ENCODE measurements around the gene HOMER1. TPM values are rescaled to one million over a fixed set of nuclear protein-coding genes. Genes with fewer than 3 reads are reported as not detected.

Gene HOMER1
- total RNA-seq, 2 donors from 2014 or later, result 2.1 to 2.2 TPM

GRCh38 chr5:79491690-79492317, 22.1 kb downstream of the HOMER1 start:
- Mint-ChIP-seq H3K4me1 (peaks cover 3% of the 10 kb centered on the region), H3K4me3 (no peak overlapping the region), H3K27me3 (peaks cover 23% of the 10 kb centered on the region), H3K27ac (no peak overlapping the region), H3K36me3 (ENCODE audit: low read depth) (no peaks in the 10 kb centered on the region)
- ATAC-seq, result no peak
- H3K9me3 ChIP-seq (ENCODE audit: control insufficient read depth, low read length, poor library complexity, severe bottlenecking), result no peaks in the 10 kb centered on the region
- no peak for DNase-seq

- DNase-seq, result no peak
- Mint-ChIP-seq H3K4me1 (peaks cover 3% of the 10 kb centered on the region), H3K4me3 (no peak overlapping the region), H3K27me3 (peaks cover 27% of the 10 kb centered on the region), H3K27ac (no peak overlapping the region), H3K36me3 (ENCODE audit: low read depth) (no peaks in the 10 kb centered on the region)
- H3K9me3 ChIP-seq (ENCODE audit: control insufficient read depth, low read length, poor library complexity, severe bottlenecking), result no peaks in the 10 kb centered on the region
- no peak for ATAC-seq
Observed at GRCh38 chr5:79490323-79490936, 23.5 kb downstream of the HOMER1 start.

- no peak overlapping the region for H3K27ac Mint-ChIP-seq
- H3K4me1 Mint-ChIP-seq, result peaks cover 3% of the 10 kb centered on the region
- no peak overlapping the region for H3K4me3 Mint-ChIP-seq
- peaks cover 27% of the 10 kb centered on the region for H3K27me3 Mint-ChIP-seq
- no peaks in the 10 kb centered on the region for H3K9me3 ChIP-seq (ENCODE audit: control insufficient read depth, low read length, poor library complexity, severe bottlenecking)
- H3K36me3 Mint-ChIP-seq (ENCODE audit: low read depth), result no peaks in the 10 kb centered on the region
- DNase-seq (no peak), ATAC-seq (no peak)
Observed at GRCh38 chr5:79489773-79490172, 24.2 kb downstream of the HOMER1 start.

GRCh38 chr5:79488775-79489174, 25.2 kb downstream of the HOMER1 start:
- DNase-seq (no peak), ATAC-seq (no peak)
- no peaks in the 10 kb centered on the region for H3K36me3 Mint-ChIP-seq (ENCODE audit: low read depth)
- H3K4me1 Mint-ChIP-seq, result peaks cover 3% of the 10 kb centered on the region
- no peaks in the 10 kb centered on the region for H3K9me3 ChIP-seq (ENCODE audit: control insufficient read depth, low read length, poor library complexity, severe bottlenecking)
- no peak overlapping the region for H3K4me3 Mint-ChIP-seq
- H3K27me3 Mint-ChIP-seq, result peaks cover 22% of the 10 kb centered on the region
- H3K27ac Mint-ChIP-seq, result no peak overlapping the region

GRCh38 chr5:79488058-79488457, 25.9 kb downstream of the HOMER1 start:
- no peaks in the 10 kb centered on the region for H3K9me3 ChIP-seq (ENCODE audit: control insufficient read depth, low read length, poor library complexity, severe bottlenecking)
- Mint-ChIP-seq H3K27me3 (peaks cover 15% of the 10 kb centered on the region), H3K27ac (no peak overlapping the region)

GRCh38 chr5:79487251-79487650, 26.7 kb downstream of the HOMER1 start:
- Mint-ChIP-seq H3K4me1 (peaks cover 3% of the 10 kb centered on the region), H3K36me3 (ENCODE audit: low read depth) (no peaks in the 10 kb centered on the region), H3K27me3 (peaks cover 15% of the 10 kb centered on the region), H3K27ac (no peak overlapping the region), H3K4me3 (no peak overlapping the region)
- ATAC-seq (no peak), DNase-seq (no peak)
- H3K9me3 ChIP-seq (ENCODE audit: control insufficient read depth, low read length, poor library complexity, severe bottlenecking), result no peaks in the 10 kb centered on the region

More at GRCh38 chr5:79488058-79488457, 25.9 kb downstream of the HOMER1 start:
- ATAC-seq (no peak), DNase-seq (no peak)
- Mint-ChIP-seq H3K4me1 (peaks cover 3% of the 10 kb centered on the region), H3K36me3 (ENCODE audit: low read depth) (no peaks in the 10 kb centered on the region), H3K4me3 (no peak overlapping the region)

GRCh38 chr5:79486116-79486515, 27.8 kb downstream of the HOMER1 start:
- peaks cover 3% of the 10 kb centered on the region for H3K4me1 Mint-ChIP-seq
- H3K27me3 Mint-ChIP-seq, result peaks cover 15% of the 10 kb centered on the region
- no peaks in the 10 kb centered on the region for H3K36me3 Mint-ChIP-seq (ENCODE audit: low read depth)
- no peak overlapping the region for H3K27ac Mint-ChIP-seq
- H3K9me3 ChIP-seq (ENCODE audit: control insufficient read depth, low read length, poor library complexity, severe bottlenecking), result no peaks in the 10 kb centered on the region
- no peak overlapping the region for H3K4me3 Mint-ChIP-seq
- ATAC-seq (no peak), DNase-seq (no peak)

- DNase-seq (no peak), ATAC-seq (no peak)
- H3K27ac Mint-ChIP-seq, result no peak overlapping the region
- peaks cover 15% of the 10 kb centered on the region for H3K27me3 Mint-ChIP-seq
- no peaks in the 10 kb centered on the region for H3K9me3 ChIP-seq (ENCODE audit: control insufficient read depth, low read length, poor library complexity, severe bottlenecking)
- H3K4me1 Mint-ChIP-seq, result peaks cover 3% of the 10 kb centered on the region
- H3K36me3 Mint-ChIP-seq (ENCODE audit: low read depth), result no peaks in the 10 kb centered on the region
- no peak overlapping the region for H3K4me3 Mint-ChIP-seq
Observed at GRCh38 chr5:79484731-79485130, 29.2 kb downstream of the HOMER1 start.

- no peak overlapping the region for H3K4me3 Mint-ChIP-seq
- no peak overlapping the region for H3K27ac Mint-ChIP-seq
- no peak for DNase-seq
- H3K27me3 Mint-ChIP-seq, result peaks cover 7% of the 10 kb centered on the region
- H3K36me3 Mint-ChIP-seq (ENCODE audit: low read depth), result no peaks in the 10 kb centered on the region
- no peak for ATAC-seq
- H3K4me1 Mint-ChIP-seq, result no peaks in the 10 kb centered on the region
- no peaks in the 10 kb centered on the region for H3K9me3 ChIP-seq (ENCODE audit: control insufficient read depth, low read length, poor library complexity, severe bottlenecking)
Observed at GRCh38 chr5:79481574-79481973, 32.4 kb downstream of the HOMER1 start.

GRCh38 chr5:79480991-79481390, 32.9 kb downstream of the HOMER1 start:
- no peaks in the 10 kb centered on the region for H3K9me3 ChIP-seq (ENCODE audit: control insufficient read depth, low read length, poor library complexity, severe bottlenecking)
- DNase-seq (no peak), ATAC-seq (no peak)
- Mint-ChIP-seq H3K36me3 (ENCODE audit: low read depth) (no peaks in the 10 kb centered on the region), H3K27me3 (peaks cover 5% of the 10 kb centered on the region), H3K27ac (no peak overlapping the region), H3K4me1 (no peaks in the 10 kb centered on the region), H3K4me3 (no peak overlapping the region)

DNA sequence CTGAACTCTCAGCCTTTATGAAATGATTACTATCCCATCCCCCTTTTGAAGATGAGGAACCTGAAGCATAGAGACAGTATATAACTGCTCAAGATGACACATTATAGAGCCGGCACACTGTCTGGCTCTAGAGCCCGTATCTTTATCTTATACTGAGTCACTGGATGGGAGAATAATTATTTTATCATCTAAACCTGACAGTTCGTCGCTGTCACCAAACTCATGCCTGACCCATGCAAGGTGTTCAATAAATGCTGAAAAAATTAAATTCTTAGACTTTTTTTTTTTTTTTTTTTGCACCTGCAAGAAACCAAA, 38.8 kb downstream of the HOMER1 start:
- ATAC-seq (no peak), DNase-seq (no peak)
- Mint-ChIP-seq H3K36me3 (ENCODE audit: low read depth) (no peaks in the 10 kb centered on the region), H3K27ac (no peak overlapping the region), H3K27me3 (peaks cover 5% of the 10 kb centered on the region), H3K4me1 (peaks cover 2% of the 10 kb centered on the region), H3K4me3 (no peak overlapping the region)
- H3K9me3 ChIP-seq (ENCODE audit: control insufficient read depth, low read length, poor library complexity, severe bottlenecking), result no peaks in the 10 kb centered on the region

GRCh38 chr5:79474367-79475151, 39.4 kb downstream of the HOMER1 start:
- peaks cover 5% of the 10 kb centered on the region for H3K27me3 Mint-ChIP-seq
- ATAC-seq (no peak), DNase-seq (no peak)
- H3K4me3 Mint-ChIP-seq, result no peak overlapping the region
- peaks cover 2% of the 10 kb centered on the region for H3K4me1 Mint-ChIP-seq
- no peaks in the 10 kb centered on the region for H3K36me3 Mint-ChIP-seq (ENCODE audit: low read depth)
- H3K27ac Mint-ChIP-seq, result no peak overlapping the region
- no peaks in the 10 kb centered on the region for H3K9me3 ChIP-seq (ENCODE audit: control insufficient read depth, low read length, poor library complexity, severe bottlenecking)

GRCh38 chr5:79471556-79471955, 42.4 kb downstream of the HOMER1 start:
- Mint-ChIP-seq H3K4me1 (peaks cover 2% of the 10 kb centered on the region), H3K27me3 (peaks cover 5% of the 10 kb centered on the region), H3K4me3 (no peak overlapping the region), H3K27ac (no peak overlapping the region), H3K36me3 (ENCODE audit: low read depth) (no peaks in the 10 kb centered on the region)
- H3K9me3 ChIP-seq (ENCODE audit: control insufficient read depth, low read length, poor library complexity, severe bottlenecking), result no peaks in the 10 kb centered on the region
- no peak for ATAC-seq
- DNase-seq, result no peak

Measured in T-helper 17 cell (primary cell).